ENCODE data around the gene EXOC3L1. TPM values are rescaled to one million over a fixed set of nuclear protein-coding genes. Genes with fewer than 3 reads are reported as not detected.

EXOC3L1 gene
- total RNA-seq, 1 experiment from 2014 or later, result 0.61 TPM

DNA sequence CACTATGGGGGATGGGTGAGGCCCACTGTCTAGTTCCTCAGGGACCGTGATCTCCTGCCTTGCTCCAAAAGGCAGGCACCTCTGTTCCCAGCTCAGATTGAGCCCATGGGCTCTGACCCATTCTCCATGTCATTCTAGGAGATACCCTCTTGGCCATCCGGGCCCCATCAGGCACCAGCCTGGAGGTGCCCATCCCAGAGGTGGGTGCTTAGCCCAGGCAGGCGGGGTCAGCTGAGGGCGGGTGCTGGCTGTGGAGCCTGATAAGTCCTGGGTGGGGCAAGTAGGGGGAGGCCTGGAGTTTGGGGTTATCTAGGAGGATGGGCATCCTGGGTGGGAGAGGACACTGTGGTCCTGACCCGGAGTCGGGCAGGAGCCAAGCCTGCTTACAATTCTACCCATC, 4.3 kb upstream of the EXOC3L1 start:
- Histone ChIP-seq H3K27me3 (replicated peaks; ENCODE audit: control insufficient read depth, insufficient read depth, low read length) (no peaks in the 10 kb centered on the region), H3K4me1 (peaks cover 28% of the 10 kb centered on the region), H3K4me3 (ENCODE audit: low read depth, low read length) (no peak overlapping the region), H3K9me3 (no peaks in the 10 kb centered on the region), H3K36me3 (ENCODE audit: control insufficient read depth, insufficient read depth, low read length) (peaks cover 13% of the 10 kb centered on the region)
- H3K9me3 Mint-ChIP-seq (ENCODE audit: unreplicated experiment), result no peaks in the 10 kb centered on the region
- POLR2A ChIA-PET, result interaction anchor here (0.5 kb wide), 1 partner anchor 35 kb away, joined by 3 read pairs; no protein-coding TSS in a partner anchor
- CTCF ChIA-PET, result no interaction called here
- intact Hi-C loops (cut with micrococcal nuclease; ENCODE audit: unreplicated experiment), result no loop called here
- no TSS peak for BruUV-seq (replicated peaks)
- peaks cover 25% of the 10 kb centered on the region for H3K4me1 Mint-ChIP-seq (ENCODE audit: low read depth, unreplicated experiment)
- peaks cover 56% of the 10 kb centered on the region for H3K36me3 Mint-ChIP-seq (ENCODE audit: insufficient read depth, unreplicated experiment)
- DNase-seq, result no peak
- H3K27me3 Mint-ChIP-seq (ENCODE audit: insufficient read depth, unreplicated experiment), result no peaks in the 10 kb centered on the region
- H3K4me3 Mint-ChIP-seq (ENCODE audit: unreplicated experiment), result peak overlapping the region; percentile 77
- TF ChIP-seq, protein P1, sequence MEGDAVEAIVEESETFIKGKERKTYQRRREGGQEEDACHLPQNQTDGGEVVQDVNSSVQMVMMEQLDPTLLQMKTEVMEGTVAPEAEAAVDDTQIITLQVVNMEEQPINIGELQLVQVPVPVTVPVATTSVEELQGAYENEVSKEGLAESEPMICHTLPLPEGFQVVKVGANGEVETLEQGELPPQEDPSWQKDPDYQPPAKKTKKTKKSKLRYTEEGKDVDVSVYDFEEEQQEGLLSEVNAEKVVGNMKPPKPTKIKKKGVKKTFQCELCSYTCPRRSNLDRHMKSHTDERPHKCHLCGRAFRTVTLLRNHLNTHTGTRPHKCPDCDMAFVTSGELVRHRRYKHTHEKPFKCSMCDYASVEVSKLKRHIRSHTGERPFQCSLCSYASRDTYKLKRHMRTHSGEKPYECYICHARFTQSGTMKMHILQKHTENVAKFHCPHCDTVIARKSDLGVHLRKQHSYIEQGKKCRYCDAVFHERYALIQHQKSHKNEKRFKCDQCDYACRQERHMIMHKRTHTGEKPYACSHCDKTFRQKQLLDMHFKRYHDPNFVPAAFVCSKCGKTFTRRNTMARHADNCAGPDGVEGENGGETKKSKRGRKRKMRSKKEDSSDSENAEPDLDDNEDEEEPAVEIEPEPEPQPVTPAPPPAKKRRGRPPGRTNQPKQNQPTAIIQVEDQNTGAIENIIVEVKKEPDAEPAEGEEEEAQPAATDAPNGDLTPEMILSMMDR (IDR thresholded peaks at IDR 0.05; ENCODE audit: insufficient read depth in 1 of 2, low read depth in 1 of 2, low read length in 1 of 2, severe bottlenecking in 1 of 2, unreplicated experiment in 1 of 2), result no peak
- peak overlapping the region; percentile 25 for H3K27ac Mint-ChIP-seq (ENCODE audit: unreplicated experiment)

DNA sequence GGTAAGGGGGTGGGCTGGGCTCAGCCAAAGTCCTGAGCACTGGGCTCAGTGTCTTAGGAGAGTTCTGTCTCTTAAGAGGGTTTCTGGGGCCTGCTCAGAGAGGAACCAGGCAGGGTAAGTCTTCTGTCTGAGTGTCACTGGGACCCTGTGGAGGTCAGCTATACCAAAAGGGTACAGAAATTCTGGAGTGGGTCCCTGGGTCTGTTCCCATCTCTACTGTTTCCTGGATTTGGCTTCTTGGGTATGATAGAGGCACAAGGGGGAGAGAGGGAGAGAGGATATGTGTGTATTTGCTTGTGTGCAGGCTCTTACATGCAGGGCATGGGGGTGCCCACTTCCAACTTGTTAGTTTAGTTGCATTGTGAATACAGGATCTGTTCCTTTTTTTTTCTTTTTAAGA, 3.6 kb upstream of the EXOC3L1 start:
- intact Hi-C loops (cut with micrococcal nuclease; ENCODE audit: unreplicated experiment), result loop anchor here (2.0 kb wide), 1 partner anchor 53 kb away; the partner anchor contains the start of gene FHOD1

DNA sequence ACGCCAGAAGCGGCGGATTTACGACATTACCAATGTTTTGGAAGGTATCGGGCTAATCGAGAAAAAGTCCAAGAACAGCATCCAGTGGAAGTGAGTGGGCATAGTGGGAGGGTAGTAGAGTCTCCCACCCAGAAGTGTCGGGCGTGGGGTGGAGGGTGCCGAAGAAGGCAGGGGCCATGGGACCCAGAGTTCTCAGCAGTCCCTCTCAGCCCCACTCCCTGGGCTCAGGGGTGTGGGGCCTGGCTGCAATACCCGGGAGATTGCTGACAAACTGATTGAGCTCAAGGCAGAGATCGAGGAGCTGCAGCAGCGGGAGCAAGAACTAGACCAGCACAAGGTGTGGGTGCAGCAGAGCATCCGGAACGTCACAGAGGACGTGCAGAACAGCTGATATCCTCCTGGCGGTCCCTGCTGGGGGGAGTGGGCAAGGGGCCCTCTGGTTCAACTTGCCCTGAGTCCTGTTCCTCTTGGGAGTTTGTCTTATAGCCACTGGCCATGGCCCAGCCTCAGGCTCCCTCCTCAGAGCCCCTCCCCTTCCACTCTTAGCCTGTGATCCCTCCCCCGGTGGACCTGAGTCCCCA, 2.9 kb upstream of the EXOC3L1 start:
- DNase-seq, result no peak
- no TSS peak for BruUV-seq (replicated peaks)
- peaks cover 12% of the 10 kb centered on the region for H3K36me3 ChIP-seq (ENCODE audit: control insufficient read depth, insufficient read depth, low read length)
- ChIA-PET CTCF (interaction anchor here (0.6 to 1.1 kb wide), 3 partner anchors 53 to 232 kb away, joined by 3 to 4 read pairs (median 4); partner anchors contain the start of gene CES3), POLR2A (interaction anchor here (0.6 to 1.2 kb wide), 4 partner anchors 22 to 212 kb away, joined by 3 read pairs; partner anchors contain the start of genes FHOD1, NOL3 and TMEM208)
- peaks cover 47% of the 10 kb centered on the region for H3K36me3 Mint-ChIP-seq (ENCODE audit: insufficient read depth, unreplicated experiment)
- peak overlapping the region; percentile 90 for H3K4me3 ChIP-seq (ENCODE audit: low read depth, low read length)
- intact Hi-C loops (cut with micrococcal nuclease; ENCODE audit: unreplicated experiment), result loop anchor here (2.0 kb wide), 1 partner anchor 54 kb away; the partner anchor contains the start of gene FHOD1
- H3K4me1 Mint-ChIP-seq (ENCODE audit: low read depth, unreplicated experiment), result peaks cover 25% of the 10 kb centered on the region
- H3K27me3 ChIP-seq (replicated peaks; ENCODE audit: control insufficient read depth, insufficient read depth, low read length), result no peaks in the 10 kb centered on the region
- no peaks in the 10 kb centered on the region for H3K9me3 ChIP-seq
- no peaks in the 10 kb centered on the region for H3K9me3 Mint-ChIP-seq (ENCODE audit: unreplicated experiment)
- TF ChIP-seq, protein P1 (IDR thresholded peaks at IDR 0.05; ENCODE audit: insufficient read depth in 1 of 2, low read depth in 1 of 2, low read length in 1 of 2, severe bottlenecking in 1 of 2, unreplicated experiment in 1 of 2), result no peak
- peak overlapping the region; percentile 48 for H3K27ac Mint-ChIP-seq (ENCODE audit: unreplicated experiment)
- peak overlapping the region; percentile 77 for H3K4me3 Mint-ChIP-seq (ENCODE audit: unreplicated experiment)
- H3K4me1 ChIP-seq, result peaks cover 19% of the 10 kb centered on the region
- no peaks in the 10 kb centered on the region for H3K27me3 Mint-ChIP-seq (ENCODE audit: insufficient read depth, unreplicated experiment)

More for the DNA sequence above, 3.6 kb upstream of the EXOC3L1 start:
- no peak for DNase-seq
- Mint-ChIP-seq H3K36me3 (ENCODE audit: insufficient read depth, unreplicated experiment) (peaks cover 54% of the 10 kb centered on the region), H3K27me3 (ENCODE audit: insufficient read depth, unreplicated experiment) (no peaks in the 10 kb centered on the region), H3K9me3 (ENCODE audit: unreplicated experiment) (no peaks in the 10 kb centered on the region), H3K4me1 (ENCODE audit: low read depth, unreplicated experiment) (peaks cover 25% of the 10 kb centered on the region), H3K27ac (ENCODE audit: unreplicated experiment) (peak overlapping the region; percentile 25), H3K4me3 (ENCODE audit: unreplicated experiment) (peak overlapping the region; percentile 77)
- TF ChIP-seq, protein P1 (IDR thresholded peaks at IDR 0.05; ENCODE audit: insufficient read depth in 1 of 2, low read depth in 1 of 2, low read length in 1 of 2, severe bottlenecking in 1 of 2, unreplicated experiment in 1 of 2), result no peak
- Histone ChIP-seq H3K4me3 (ENCODE audit: low read depth, low read length) (peak overlapping the region; percentile 90), H3K9me3 (no peaks in the 10 kb centered on the region), H3K27me3 (replicated peaks; ENCODE audit: control insufficient read depth, insufficient read depth, low read length) (no peaks in the 10 kb centered on the region), H3K36me3 (ENCODE audit: control insufficient read depth, insufficient read depth, low read length) (peaks cover 13% of the 10 kb centered on the region), H3K4me1 (peaks cover 24% of the 10 kb centered on the region)
- CTCF ChIA-PET, result interaction anchor here (1.1 kb wide), 1 partner anchor 232 kb away, joined by 3 read pairs; the partner anchor contains the start of gene CES3
- POLR2A ChIA-PET, result interaction anchor here (0.5 to 1.2 kb wide), 2 partner anchors 34 to 54 kb away, joined by 3 read pairs; partner anchors contain the start of gene FHOD1
- no TSS peak for BruUV-seq (replicated peaks)

Measured in Caco-2 (cell line).